ENCODE measurements around the gene SFSWAP. TPM values are rescaled to one million over a fixed set of nuclear protein-coding genes. Genes with fewer than 3 reads are reported as not detected.

The SFSWAP gene
- total RNA-seq, 1 donor: 59.0 TPM

DNA sequence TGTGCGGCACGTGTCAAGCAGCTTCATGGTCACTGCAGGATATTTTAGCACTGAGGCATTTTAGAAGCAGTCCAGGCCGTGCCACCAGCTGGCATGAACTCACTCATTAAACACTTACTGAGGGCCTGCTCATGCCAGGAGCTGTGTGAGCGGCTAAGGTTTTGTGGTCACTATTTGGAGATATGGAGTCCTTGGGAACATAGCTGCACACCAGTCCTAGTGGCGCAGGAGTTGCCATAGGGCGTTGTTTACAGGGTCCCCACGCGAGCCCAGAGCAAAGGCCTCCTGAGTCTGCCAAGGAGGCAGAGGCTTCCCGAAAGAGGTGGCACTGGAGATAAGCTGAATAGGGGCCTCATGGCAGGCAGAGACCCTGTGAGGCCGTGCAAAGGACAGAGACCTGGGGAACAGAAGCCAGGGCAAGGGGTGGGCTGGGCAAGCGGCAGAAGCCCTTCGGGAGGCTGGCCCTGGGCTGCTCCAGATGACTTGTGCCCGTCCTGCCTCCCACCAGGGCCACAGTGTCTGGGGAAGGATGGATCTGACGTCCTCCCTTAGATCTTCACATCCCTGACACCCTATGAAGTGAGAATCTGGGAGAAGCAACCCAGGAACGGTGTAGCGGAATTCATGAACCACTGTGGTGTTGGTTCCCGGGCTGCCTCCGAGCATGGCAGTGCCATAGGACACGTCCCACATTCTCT lies 38.9 kb downstream of the SFSWAP start:
- H3K9me3 ChIP-seq (ENCODE audit: low read depth, low read length): no peaks in the 10 kb centered on the region
- no peaks in the 10 kb centered on the region for H3K4me1 ChIP-seq (ENCODE audit: insufficient read depth, low read length)
- no peak overlapping the region for H3K4me3 ChIP-seq (ENCODE audit: low read length)
- H3K27me3 ChIP-seq (ENCODE audit: insufficient read depth, low read length): no peaks in the 10 kb centered on the region

DNA sequence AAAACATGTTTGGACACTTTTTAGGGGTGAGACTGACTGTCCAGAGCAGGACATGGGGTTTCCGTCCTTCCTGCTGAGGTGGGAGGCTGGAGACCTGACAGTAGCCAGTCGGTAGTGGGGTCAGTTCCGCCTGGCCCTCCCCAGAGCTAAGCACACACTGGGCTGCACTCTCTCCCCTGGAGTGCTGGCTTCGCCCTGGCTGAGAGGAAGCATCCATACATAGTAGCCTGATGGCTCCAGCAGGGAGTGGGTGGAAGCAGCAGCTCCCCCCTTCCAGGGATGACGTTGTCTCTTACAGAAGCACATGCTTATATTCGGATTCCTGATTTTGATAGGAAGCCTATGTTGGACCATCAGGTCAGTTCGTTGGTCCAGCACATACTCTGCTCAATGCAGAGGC lies 40.4 kb downstream of the SFSWAP start:
- Histone ChIP-seq H3K9me3 (ENCODE audit: low read depth, low read length) (no peaks in the 10 kb centered on the region), H3K4me3 (ENCODE audit: low read length) (no peak overlapping the region), H3K27me3 (ENCODE audit: insufficient read depth, low read length) (no peaks in the 10 kb centered on the region), H3K4me1 (ENCODE audit: insufficient read depth, low read length) (no peaks in the 10 kb centered on the region)

DNA sequence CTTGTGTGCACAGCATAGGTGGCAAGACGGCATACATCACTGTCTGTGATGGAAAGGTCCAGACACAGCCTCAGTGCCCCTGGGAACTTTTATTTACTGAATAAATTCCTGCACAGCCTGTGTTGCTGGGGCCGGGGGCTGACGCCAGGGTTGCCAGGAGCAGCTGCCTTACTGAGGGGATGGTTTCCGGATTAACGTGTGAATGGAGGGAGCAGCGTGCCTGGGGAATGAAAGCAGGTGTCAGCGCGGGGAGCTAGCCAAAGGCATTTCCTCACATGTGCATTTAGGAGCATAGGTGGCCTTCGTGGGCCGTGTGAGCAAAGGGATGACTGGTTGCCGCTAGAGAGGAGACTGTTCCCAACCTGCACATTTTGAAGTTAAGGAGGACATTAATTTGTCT lies 41.6 kb downstream of the SFSWAP start:
- H3K4me3 ChIP-seq (ENCODE audit: low read length): no peak overlapping the region
- no peaks in the 10 kb centered on the region for H3K27me3 ChIP-seq (ENCODE audit: insufficient read depth, low read length)
- no peaks in the 10 kb centered on the region for H3K4me1 ChIP-seq (ENCODE audit: insufficient read depth, low read length)
- no peaks in the 10 kb centered on the region for H3K9me3 ChIP-seq (ENCODE audit: low read depth, low read length)

DNA sequence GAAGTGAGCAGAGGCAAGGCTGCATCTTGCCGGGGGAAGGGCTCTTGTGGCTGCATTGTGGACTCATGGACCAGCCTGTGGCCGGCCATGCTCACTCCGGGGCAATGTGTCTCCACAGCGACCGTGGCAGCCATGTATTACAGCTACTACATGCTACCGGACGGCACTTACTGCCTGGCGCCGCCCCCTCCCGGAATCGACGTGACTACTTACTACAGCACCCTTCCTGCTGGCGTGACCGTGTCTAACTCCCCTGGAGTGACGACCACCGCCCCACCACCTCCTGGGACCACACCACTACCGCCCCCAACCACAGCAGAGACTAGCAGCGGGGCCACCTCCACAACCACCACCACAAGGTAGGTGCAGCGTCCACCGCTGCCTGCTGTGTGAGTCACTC lies 42.1 kb downstream of the SFSWAP start:
- H3K4me3 ChIP-seq (ENCODE audit: low read length): no peak overlapping the region
- H3K27me3 ChIP-seq (ENCODE audit: insufficient read depth, low read length): no peaks in the 10 kb centered on the region
- H3K4me1 ChIP-seq (ENCODE audit: insufficient read depth, low read length): no peaks in the 10 kb centered on the region
- H3K9me3 ChIP-seq (ENCODE audit: low read depth, low read length): no peaks in the 10 kb centered on the region

DNA sequence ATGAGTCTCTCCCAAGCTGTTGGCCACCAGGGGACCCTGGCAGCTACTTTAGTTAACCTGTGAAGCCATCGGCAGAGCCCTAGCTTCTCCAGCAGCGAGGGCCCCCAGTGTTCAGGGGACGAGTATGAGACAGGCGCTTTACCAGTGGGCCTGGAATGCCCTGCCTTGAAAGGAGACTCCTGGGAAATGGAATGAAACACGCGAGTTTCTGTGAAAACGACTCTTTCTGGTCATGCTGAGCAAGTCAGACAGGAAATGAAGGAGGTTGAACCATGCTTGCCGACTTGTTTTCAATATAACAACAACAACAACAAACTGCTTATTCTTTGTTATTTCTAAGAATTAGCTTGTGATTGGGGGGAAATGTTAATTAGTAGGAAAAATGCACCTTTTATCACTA lies 42.9 kb downstream of the SFSWAP start:
- Histone ChIP-seq H3K4me3 (ENCODE audit: low read length) (no peak overlapping the region), H3K9me3 (ENCODE audit: low read depth, low read length) (no peaks in the 10 kb centered on the region), H3K4me1 (ENCODE audit: insufficient read depth, low read length) (no peaks in the 10 kb centered on the region), H3K27me3 (ENCODE audit: insufficient read depth, low read length) (no peaks in the 10 kb centered on the region)

DNA sequence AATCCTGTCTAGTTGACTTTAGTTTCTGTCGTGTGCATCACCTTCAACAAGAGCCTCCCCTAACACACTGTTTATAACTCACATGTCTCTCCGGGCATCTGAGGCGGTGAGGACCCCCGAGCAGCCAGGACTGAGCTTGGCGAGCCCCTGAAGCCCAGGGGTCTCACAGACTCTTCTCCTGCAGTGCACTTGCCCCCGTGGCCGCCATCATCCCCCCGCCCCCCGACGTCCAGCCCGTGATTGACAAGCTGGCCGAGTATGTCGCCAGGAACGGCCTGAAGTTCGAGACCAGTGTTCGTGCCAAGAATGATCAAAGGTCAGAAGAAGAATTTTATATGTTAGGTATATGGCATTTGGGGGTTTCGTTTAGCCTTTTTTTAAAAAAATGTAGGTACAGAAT lies 43.3 kb downstream of the SFSWAP start:
- Histone ChIP-seq H3K9me3 (ENCODE audit: low read depth, low read length) (no peaks in the 10 kb centered on the region), H3K27me3 (ENCODE audit: insufficient read depth, low read length) (no peaks in the 10 kb centered on the region)

DNA sequence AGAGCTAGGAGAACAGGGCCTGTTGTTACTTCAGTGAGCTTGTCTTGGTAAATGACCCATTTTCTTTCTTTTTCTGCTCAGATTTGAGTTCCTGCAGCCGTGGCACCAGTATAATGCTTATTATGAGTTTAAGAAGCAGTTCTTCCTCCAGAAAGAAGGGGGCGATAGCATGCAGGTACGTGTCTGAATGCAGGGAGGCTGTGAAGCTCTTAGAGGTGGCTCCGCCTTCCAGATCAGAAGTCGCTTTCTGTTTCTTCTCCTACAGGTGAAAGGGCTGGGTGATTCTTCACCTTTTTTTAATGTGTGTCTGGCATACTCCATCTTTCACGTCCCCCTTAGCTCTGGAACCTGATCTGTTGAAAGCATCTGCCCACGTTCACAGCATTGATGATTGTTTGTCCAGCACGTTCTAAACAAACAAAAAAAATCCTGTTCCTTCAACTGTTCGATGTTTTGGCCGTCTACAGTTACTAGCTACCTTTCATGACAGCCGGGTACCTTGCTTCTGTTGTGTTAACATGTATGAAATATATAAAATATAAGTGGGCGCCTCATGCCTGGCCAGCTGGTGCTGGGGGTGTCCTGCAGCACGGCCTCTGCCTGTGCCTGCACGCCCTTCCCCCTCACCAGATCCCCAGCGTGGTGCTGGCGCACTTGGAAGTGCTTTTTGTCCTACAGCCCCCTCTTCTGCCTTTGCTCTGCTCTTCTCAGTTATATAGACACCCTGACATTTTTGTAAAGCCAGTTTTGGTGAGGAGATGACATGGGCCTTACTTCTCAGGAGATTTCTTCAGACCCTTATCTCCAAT lies 44.6 kb downstream of the SFSWAP start:
- Histone ChIP-seq H3K27me3 (ENCODE audit: insufficient read depth, low read length) (no peaks in the 10 kb centered on the region), H3K4me3 (ENCODE audit: low read length) (no peak overlapping the region), H3K4me1 (ENCODE audit: insufficient read depth, low read length) (no peaks in the 10 kb centered on the region), H3K9me3 (ENCODE audit: low read depth, low read length) (no peaks in the 10 kb centered on the region)

More for the DNA sequence above, 43.3 kb downstream of the SFSWAP start:
- H3K4me1 ChIP-seq (ENCODE audit: insufficient read depth, low read length): no peaks in the 10 kb centered on the region
- H3K4me3 ChIP-seq (ENCODE audit: low read length): no peak overlapping the region

DNA sequence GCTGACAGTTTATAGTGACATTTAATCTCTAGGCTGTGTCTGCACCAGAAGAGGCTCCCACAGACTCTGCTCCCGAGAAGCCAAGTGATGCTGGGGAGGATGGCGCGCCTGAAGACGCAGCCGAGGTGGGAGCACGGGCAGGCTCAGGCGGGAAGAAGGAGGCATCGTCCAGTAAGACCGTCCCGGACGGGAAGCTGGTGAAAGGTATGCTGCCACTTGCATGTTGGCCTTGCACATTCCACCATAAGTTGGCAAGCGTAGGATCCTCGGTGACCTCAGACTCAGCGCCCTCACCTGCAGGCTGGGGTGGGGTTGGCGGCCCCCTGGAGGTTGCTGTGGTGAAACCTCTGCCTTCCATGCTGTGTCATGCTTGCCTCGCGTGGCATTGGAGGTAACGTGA lies 45.6 kb downstream of the SFSWAP start:
- no peak overlapping the region for H3K4me3 ChIP-seq (ENCODE audit: low read length)
- H3K9me3 ChIP-seq (ENCODE audit: low read depth, low read length): no peaks in the 10 kb centered on the region
- H3K27me3 ChIP-seq (ENCODE audit: insufficient read depth, low read length): no peaks in the 10 kb centered on the region
- no peaks in the 10 kb centered on the region for H3K4me1 ChIP-seq (ENCODE audit: insufficient read depth, low read length)

DNA sequence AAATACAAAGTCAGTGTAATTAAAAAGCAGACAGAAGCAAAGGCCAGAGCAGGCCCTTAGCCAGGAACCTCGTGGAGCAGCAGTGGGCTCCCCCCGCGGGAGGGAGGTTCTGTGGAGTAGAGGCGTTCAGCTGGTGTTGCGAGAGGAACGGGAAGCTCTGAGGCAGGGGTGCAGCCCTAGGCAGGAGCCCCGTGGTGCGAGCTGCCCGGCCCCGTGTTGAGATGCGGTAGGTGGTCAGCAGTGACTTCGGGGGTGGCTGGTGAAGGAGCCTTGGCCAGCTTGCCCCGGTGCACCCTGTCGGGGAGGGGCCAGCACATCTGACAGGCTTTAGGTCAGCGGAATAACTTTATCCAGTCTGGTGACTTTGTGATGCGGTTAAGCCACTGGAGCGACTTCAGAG lies 46.2 kb downstream of the SFSWAP start:
- Histone ChIP-seq H3K4me1 (ENCODE audit: insufficient read depth, low read length) (no peaks in the 10 kb centered on the region), H3K9me3 (ENCODE audit: low read depth, low read length) (no peaks in the 10 kb centered on the region), H3K4me3 (ENCODE audit: low read length) (no peak overlapping the region), H3K27me3 (ENCODE audit: insufficient read depth, low read length) (no peaks in the 10 kb centered on the region)

DNA sequence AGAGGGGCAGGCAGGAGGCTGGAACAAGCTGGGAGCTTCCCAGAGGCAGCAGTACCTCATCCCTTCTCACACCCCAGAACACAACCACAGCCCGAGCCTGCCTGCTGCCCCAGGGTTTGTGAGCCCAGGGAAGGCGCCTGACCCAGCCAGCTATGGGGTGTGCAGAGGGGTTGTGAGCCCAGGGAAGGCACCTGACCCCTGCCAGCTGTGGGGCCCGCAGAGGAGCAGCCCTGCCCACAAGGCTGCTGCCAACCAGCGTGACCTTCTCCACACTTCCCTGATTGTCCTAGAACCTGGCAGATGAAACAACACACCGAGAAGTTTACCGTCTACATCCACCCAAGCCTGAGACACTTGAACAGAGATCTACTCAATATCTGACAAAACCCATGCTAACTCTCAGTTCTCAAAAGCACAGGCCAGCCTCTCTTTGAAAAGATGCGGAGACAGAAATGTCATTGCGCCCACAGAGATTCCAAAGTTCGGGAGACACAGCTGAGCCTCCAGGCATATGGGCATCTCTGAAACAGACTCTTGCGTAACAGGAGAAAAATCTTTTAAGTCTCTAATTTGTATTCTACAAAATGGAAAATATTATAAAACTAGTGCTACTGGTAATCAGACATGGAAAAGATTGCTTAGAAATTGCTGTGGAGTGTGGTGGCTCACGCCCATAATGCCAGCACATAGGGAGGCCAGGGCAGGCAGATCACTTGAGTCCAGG lies 47.3 kb downstream of the SFSWAP start:
- Histone ChIP-seq H3K27me3 (ENCODE audit: insufficient read depth, low read length) (no peaks in the 10 kb centered on the region), H3K9me3 (ENCODE audit: low read depth, low read length) (no peaks in the 10 kb centered on the region), H3K4me1 (ENCODE audit: insufficient read depth, low read length) (no peaks in the 10 kb centered on the region), H3K4me3 (ENCODE audit: low read length) (no peak overlapping the region)

DNA sequence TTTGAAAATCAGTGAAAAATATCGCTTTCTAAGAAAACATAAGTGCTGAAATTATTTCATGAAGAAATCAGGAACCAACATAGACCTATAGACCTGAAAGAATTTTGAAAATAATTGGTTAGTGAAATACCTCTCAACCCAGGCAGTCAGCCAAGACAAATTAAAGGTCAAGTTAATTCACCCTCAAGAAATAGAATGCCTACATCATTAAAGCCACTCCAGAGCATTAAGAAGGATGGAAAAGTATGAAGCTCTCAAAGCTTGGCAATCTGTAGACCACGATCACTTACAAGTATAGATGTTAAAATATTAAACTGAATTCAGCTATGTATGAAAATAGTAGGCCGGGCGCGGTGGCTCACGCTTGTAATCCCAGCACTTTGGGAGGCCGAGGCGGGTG lies 48.3 kb downstream of the SFSWAP start:
- Histone ChIP-seq H3K9me3 (ENCODE audit: low read depth, low read length) (no peaks in the 10 kb centered on the region), H3K4me1 (ENCODE audit: insufficient read depth, low read length) (no peaks in the 10 kb centered on the region), H3K27me3 (ENCODE audit: insufficient read depth, low read length) (no peaks in the 10 kb centered on the region), H3K4me3 (ENCODE audit: low read length) (no peak overlapping the region)

DNA sequence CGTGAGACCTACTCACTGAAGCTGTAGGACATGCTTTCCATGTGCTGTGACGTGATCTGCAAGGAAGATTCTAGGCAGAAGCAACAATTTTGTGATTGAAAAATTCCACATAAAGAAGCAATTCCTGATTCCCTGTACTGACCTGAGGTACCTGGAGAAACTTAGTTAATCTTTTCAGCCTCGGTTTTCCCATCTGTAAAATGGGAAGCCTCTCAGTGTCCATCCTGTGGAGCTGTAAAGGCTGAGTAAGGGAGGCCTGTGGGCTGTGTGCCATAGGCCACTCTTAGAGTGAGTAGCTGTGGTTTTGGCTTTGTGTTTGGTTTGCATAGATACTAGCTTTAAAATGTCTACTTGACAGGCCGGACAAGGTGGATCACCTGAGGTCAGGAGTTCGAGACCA lies 50.7 kb downstream of the SFSWAP start:
- Histone ChIP-seq H3K27me3 (ENCODE audit: insufficient read depth, low read length) (no peaks in the 10 kb centered on the region), H3K4me3 (ENCODE audit: low read length) (no peak overlapping the region), H3K4me1 (ENCODE audit: insufficient read depth, low read length) (no peaks in the 10 kb centered on the region), H3K9me3 (ENCODE audit: low read depth, low read length) (no peaks in the 10 kb centered on the region)

DNA sequence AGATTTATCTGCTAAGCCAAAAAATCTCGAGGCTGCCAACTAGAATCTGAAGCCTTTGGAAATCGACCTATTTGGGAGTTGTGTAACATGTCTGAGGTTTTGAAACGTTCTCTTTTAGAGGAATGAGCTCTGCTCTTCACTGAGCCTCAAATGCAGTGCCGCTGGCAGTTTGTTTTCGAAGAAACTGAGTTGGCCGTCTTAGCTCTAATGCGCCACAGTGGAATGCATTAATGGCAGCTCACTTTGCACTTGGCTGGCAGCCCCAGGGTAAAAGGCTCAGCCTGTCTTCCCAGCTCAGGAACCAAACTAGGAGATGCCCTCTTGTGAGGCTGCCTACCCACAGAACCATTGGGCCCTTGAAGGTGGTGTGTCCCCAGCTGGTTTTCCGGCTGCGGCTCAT lies 53.8 kb downstream of the SFSWAP start:
- Histone ChIP-seq H3K9me3 (ENCODE audit: low read depth, low read length) (no peaks in the 10 kb centered on the region), H3K27me3 (ENCODE audit: insufficient read depth, low read length) (no peaks in the 10 kb centered on the region), H3K4me1 (ENCODE audit: insufficient read depth, low read length) (no peaks in the 10 kb centered on the region), H3K4me3 (ENCODE audit: low read length) (no peak overlapping the region)

DNA sequence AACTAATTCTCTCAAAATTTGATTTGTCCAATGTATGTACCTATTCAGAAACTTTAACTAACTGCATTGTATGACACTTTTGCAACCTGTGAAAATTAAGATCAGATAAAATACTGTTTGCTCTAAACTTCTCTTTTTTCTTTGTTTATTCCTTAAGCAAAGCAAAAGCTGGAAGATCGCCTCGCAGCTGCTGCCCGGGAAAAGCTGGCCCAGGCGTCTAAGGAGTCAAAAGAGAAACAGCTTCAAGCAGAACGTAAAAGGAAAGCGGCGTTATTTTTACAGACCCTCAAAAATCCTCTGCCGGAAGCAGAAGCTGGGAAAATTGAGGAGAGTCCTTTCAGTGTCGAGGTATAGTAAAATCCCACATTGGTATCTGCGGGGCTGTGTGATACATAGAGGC lies 55.1 kb downstream of the SFSWAP start:
- Histone ChIP-seq H3K27me3 (ENCODE audit: insufficient read depth, low read length) (no peaks in the 10 kb centered on the region), H3K9me3 (ENCODE audit: low read depth, low read length) (no peaks in the 10 kb centered on the region), H3K4me3 (ENCODE audit: low read length) (no peak overlapping the region), H3K4me1 (ENCODE audit: insufficient read depth, low read length) (no peaks in the 10 kb centered on the region)

DNA sequence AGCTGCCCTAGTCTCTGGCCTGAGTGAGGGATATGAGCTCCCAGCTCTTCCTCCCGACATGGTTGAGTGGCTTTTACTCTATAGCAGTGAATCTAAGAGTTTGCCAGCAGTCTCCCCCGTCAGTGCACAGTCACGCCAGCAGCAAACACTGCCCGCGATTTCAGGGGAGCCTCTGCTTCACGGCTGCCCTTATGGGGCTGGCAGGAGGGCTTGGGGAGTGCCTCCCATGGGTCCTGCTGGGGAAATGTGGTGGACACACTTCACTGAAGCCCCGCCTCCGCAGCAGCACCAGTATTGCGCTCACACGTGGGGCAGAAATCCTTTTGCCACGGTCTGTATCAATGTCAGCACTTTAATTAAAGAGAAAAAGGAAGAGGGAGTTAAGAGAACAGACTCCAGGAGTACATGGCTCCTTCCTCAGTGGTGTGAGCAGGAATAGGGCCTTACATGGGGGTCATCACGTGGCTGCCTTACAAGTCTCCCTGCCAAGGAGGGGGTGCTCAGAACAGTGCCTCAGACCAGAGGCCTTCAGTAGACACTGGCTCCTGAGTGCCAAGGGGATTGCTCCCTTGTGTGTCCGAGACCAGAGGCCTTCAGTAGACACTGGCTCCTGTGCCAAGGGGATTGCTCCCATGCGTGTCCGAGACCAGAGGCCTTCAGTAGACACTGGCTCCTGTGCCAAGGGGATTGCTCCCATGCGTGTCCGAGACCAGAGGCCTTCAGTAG lies 55.7 kb downstream of the SFSWAP start:
- Histone ChIP-seq H3K27me3 (ENCODE audit: insufficient read depth, low read length) (no peaks in the 10 kb centered on the region), H3K4me1 (ENCODE audit: insufficient read depth, low read length) (no peaks in the 10 kb centered on the region), H3K9me3 (ENCODE audit: low read depth, low read length) (no peaks in the 10 kb centered on the region), H3K4me3 (ENCODE audit: low read length) (no peak overlapping the region)

Data from mononuclear cell (primary cell).